GM23248 (cell line): ENCODE results near the gene NPHP4. TPM values are rescaled to one million over a fixed set of nuclear protein-coding genes. Genes with fewer than 3 reads are reported as not detected.

ENCODE experiments used
- DNase-seq: peaks from one replicate; pipeline ENCODE4 v3.0.0-alpha.2; 2015
- H2AFZ ChIP-seq: fragments of 200-600 bp; sonication (generic); 2 replicates; pipeline ENCODE4 v1.6.1; 2016; ENCODE audit warnings: antibody characterized with exemption
- H3F3A ChIP-seq: fragments of 200-600 bp; sonication (generic); 2 replicates; pipeline ENCODE4 v1.6.1; 2016; ENCODE audit warnings: mild to moderate bottlenecking, antibody characterized with exemption, mixed run types; ENCODE audit not compliant: insufficient read depth
- H3K27ac ChIP-seq: fragments of 200-600 bp; sonication (generic); 2 replicates; pipeline ENCODE4 v1.5.1; 2016; ENCODE audit warnings: mild to moderate bottlenecking
- H3K27me3 ChIP-seq: fragments of 200-600 bp; sonication (generic); replicated peaks from 2 replicates; pipeline ENCODE4 v1.6.1; 2016; ENCODE audit warnings: mild to moderate bottlenecking; ENCODE audit not compliant: insufficient read depth
- H3K36me3 ChIP-seq: fragments of 200-600 bp; sonication (generic); 2 replicates; pipeline ENCODE4 v1.6.1; 2016; ENCODE audit warnings: low read depth, mild to moderate bottlenecking
- H3K4me1 ChIP-seq: fragments of 200-600 bp; sonication (generic); 2 replicates; pipeline ENCODE4 v1.6.1; 2016; ENCODE audit warnings: mild to moderate bottlenecking; ENCODE audit not compliant: insufficient read depth
- H3K4me2 ChIP-seq: fragments of 200-600 bp; sonication (generic); one replicate; pipeline ENCODE4 v1.6.1; 2016; ENCODE audit warnings: mild to moderate bottlenecking; ENCODE audit not compliant: unreplicated experiment
- H3K4me3 ChIP-seq: fragments of 200-600 bp; sonication (generic); 2 replicates; pipeline ENCODE4 v1.5.1; 2016; ENCODE audit warnings: mild to moderate bottlenecking
- H3K79me2 ChIP-seq: fragments of 200-600 bp; sonication (generic); 2 replicates; pipeline ENCODE4 v1.6.1; 2016; ENCODE audit warnings: mild to moderate bottlenecking; ENCODE audit not compliant: insufficient read depth
- H3K9ac ChIP-seq: fragments of 200-600 bp; sonication (generic); 2 replicates; pipeline ENCODE4 v1.6.1; 2016; ENCODE audit warnings: mild to moderate bottlenecking
- H3K9me2 ChIP-seq: fragments of 200-600 bp; sonication (generic); 2 replicates; pipeline ENCODE4 v1.6.1; 2016; ENCODE audit warnings: mixed run types, mild to moderate bottlenecking, moderate library complexity; ENCODE audit not compliant: insufficient read depth
- H3K9me3 ChIP-seq: fragments of 200-600 bp; sonication (generic); one replicate; pipeline ENCODE4 v1.6.1; 2017; ENCODE audit warnings: low read depth
- H4K20me1 ChIP-seq: fragments of 200-600 bp; sonication (generic); 2 replicates; pipeline ENCODE4 v1.6.0; 2016; ENCODE audit not compliant: insufficient read depth
- EZH2 ChIP-seq: fragments of 200-600 bp; sonication (generic); IDR thresholded peaks from 2 replicates; pipeline ENCODE4 v1.6.1; 2018; ENCODE audit warnings: antibody characterized with exemption, mild to moderate bottlenecking; ENCODE audit not compliant: insufficient read depth, poor library complexity, severe bottlenecking
- EZH2phosphoT487 ChIP-seq: fragments of 200-600 bp; sonication (generic); IDR thresholded peaks from 2 replicates; pipeline ENCODE4 v1.6.1; 2018; ENCODE audit warnings: antibody characterized with exemption, moderate library complexity, mild to moderate bottlenecking, low read depth; ENCODE audit not compliant: insufficient read depth
- WGBS, 2 experiments: methylation state at CpG; one replicate each; pipeline ENCODE4 v1.1.6; 2015 to 2017; ENCODE audit warnings: low lambda C conversion rate in 2 of 2, low coverage in 1 of 2; ENCODE audit errors: missing lambda C conversion rate in 2 of 2; 5-methylcytosine and 5-hydroxymethylcytosine counted together
- in situ Hi-C: fragments of 300-500 bp; cut with MboI; formaldehyde crosslinking; loops from 2 replicates; pipeline ENCODE4 v1.15.0; 2020
- microRNA-seq: library from miRNA; unstranded; fragments of <30 nt; microRNA quantifications from one replicate; pipeline ENCODE4, GENCODE V29; 2016; ENCODE audit warnings: borderline number of aligned reads
- polyA plus RNA-seq: library from polyadenylated mRNA; unstranded; fragments of >200 nt; fragmentation: Nextera tagmentation; extraction: Ambion mirVana; gene quantifications from 2 replicates; pipeline ENCODE4 v1.2.1, GENCODE V29; 2016
- small RNA-seq: library from RNA; depleted of rRNA; stranded (forward); fragments of <200 nt; gene quantifications from one replicate; pipeline ENCODE3, GENCODE V24; 2014; ENCODE audit warnings: low read depth, low replicate concordance
- total RNA-seq: library from RNA; depleted of rRNA; stranded (reverse); fragments of >200 nt; shearing (Covaris generic); gene quantifications from 2 replicates; pipeline ENCODE4 v1.2.3, GENCODE V29; 2014; rRNA removed

The NPHP4 gene
- total and polyA plus RNA-seq, 2 experiments from 2014 or later: 4.0 to 4.2 TPM

GRCh38 chr1:5818755-5819154 lies 173.5 kb downstream of the NPHP4 start:
- TF ChIP-seq EZH2: no peak
- no peak for TF ChIP-seq EZH2phosphoT487
- in situ Hi-C loops: no loop called here
- no peak overlapping the region for H3K27ac ChIP-seq
- no peaks in the 10 kb centered on the region for H3K4me1 ChIP-seq
- H3K9ac ChIP-seq: no peak overlapping the region
- no peaks in the 10 kb centered on the region for H4K20me1 ChIP-seq
- H3K79me2 ChIP-seq: no peaks in the 10 kb centered on the region
- WGBS, 2 experiments: 47 to 50% methylated on average over 14 of the region's 14 CpGs
- no peaks in the 10 kb centered on the region for H3K27me3 ChIP-seq
- no peaks in the 10 kb centered on the region for H3F3A ChIP-seq
- H3K4me3 ChIP-seq: no peak overlapping the region
- no peak overlapping the region for H2AFZ ChIP-seq
- H3K4me2 ChIP-seq: no peak overlapping the region
- no peak for DNase-seq
- no peaks in the 10 kb centered on the region for H3K9me2 ChIP-seq
- H3K9me3 ChIP-seq: no peaks in the 10 kb centered on the region
- no peaks in the 10 kb centered on the region for H3K36me3 ChIP-seq

- Histone ChIP-seq H3K9me3 (no peaks in the 10 kb centered on the region), H3K4me2 (no peak overlapping the region), H3K27me3 (no peaks in the 10 kb centered on the region), H3K36me3 (no peaks in the 10 kb centered on the region), H3K9me2 (no peaks in the 10 kb centered on the region), H2AFZ (no peak overlapping the region), H3K9ac (no peak overlapping the region), H3K27ac (no peak overlapping the region), H3K4me1 (no peaks in the 10 kb centered on the region), H3K4me3 (no peak overlapping the region), H4K20me1 (no peaks in the 10 kb centered on the region), H3F3A (no peaks in the 10 kb centered on the region), H3K79me2 (no peaks in the 10 kb centered on the region)
- TF ChIP-seq EZH2phosphoT487: no peak
- no peak for TF ChIP-seq EZH2
- in situ Hi-C loops: no loop called here
- 50 to 53% methylated on average over 4 of the region's 4 CpGs for WGBS, 2 experiments
- DNase-seq: no peak
Measured at GRCh38 chr1:5815716-5816115, 176.5 kb downstream of the NPHP4 start.

- Histone ChIP-seq H3K9me3 (no peaks in the 10 kb centered on the region), H3K4me3 (no peak overlapping the region), H3K27me3 (no peaks in the 10 kb centered on the region), H3F3A (no peaks in the 10 kb centered on the region), H3K9ac (no peak overlapping the region), H2AFZ (no peak overlapping the region), H3K79me2 (no peaks in the 10 kb centered on the region), H3K9me2 (no peaks in the 10 kb centered on the region), H3K4me1 (no peaks in the 10 kb centered on the region), H3K4me2 (no peak overlapping the region), H4K20me1 (no peaks in the 10 kb centered on the region), H3K36me3 (no peaks in the 10 kb centered on the region), H3K27ac (no peak overlapping the region)
- in situ Hi-C loops: no loop called here
- no peak for DNase-seq
- WGBS, 2 experiments: 27 to 31% methylated on average over 2 of the region's 2 CpGs
- no peak for TF ChIP-seq EZH2phosphoT487
- no peak for TF ChIP-seq EZH2
Measured at GRCh38 chr1:5815211-5815610, 177.0 kb downstream of the NPHP4 start.

GRCh38 chr1:5814046-5814619 lies 178.1 kb downstream of the NPHP4 start:
- in situ Hi-C loops: no loop called here
- H3K27ac ChIP-seq: no peak overlapping the region
- no peaks in the 10 kb centered on the region for H3F3A ChIP-seq
- H3K36me3 ChIP-seq: no peaks in the 10 kb centered on the region
- no peak overlapping the region for H3K9ac ChIP-seq
- H3K4me3 ChIP-seq: no peak overlapping the region
- no peaks in the 10 kb centered on the region for H3K27me3 ChIP-seq
- no peak for TF ChIP-seq EZH2
- TF ChIP-seq EZH2phosphoT487: no peak
- H3K9me2 ChIP-seq: no peaks in the 10 kb centered on the region
- DNase-seq: no peak
- H3K4me2 ChIP-seq: no peak overlapping the region
- no peak overlapping the region for H2AFZ ChIP-seq
- WGBS, 2 experiments: 44 to 49% methylated on average over 23 to 25 of the region's 25 CpGs
- no peaks in the 10 kb centered on the region for H4K20me1 ChIP-seq
- no peaks in the 10 kb centered on the region for H3K9me3 ChIP-seq
- no peaks in the 10 kb centered on the region for H3K4me1 ChIP-seq
- H3K79me2 ChIP-seq: no peaks in the 10 kb centered on the region

GRCh38 chr1:5813480-5813879 lies 178.7 kb downstream of the NPHP4 start:
- in situ Hi-C loops: no loop called here
- no peak for TF ChIP-seq EZH2
- no peak for TF ChIP-seq EZH2phosphoT487
- WGBS, 2 experiments: 8 to 31% methylated on average over 3 to 8 of the region's 8 CpGs

More at GRCh38 chr1:5813480-5813879, 178.7 kb downstream of the NPHP4 start:
- Histone ChIP-seq H3K27me3 (no peaks in the 10 kb centered on the region), H3K4me2 (no peak overlapping the region), H3K79me2 (no peaks in the 10 kb centered on the region), H3K36me3 (no peaks in the 10 kb centered on the region), H3K27ac (no peak overlapping the region), H4K20me1 (no peaks in the 10 kb centered on the region), H3K4me3 (no peak overlapping the region), H3K4me1 (no peaks in the 10 kb centered on the region), H3K9me3 (no peaks in the 10 kb centered on the region), H3K9me2 (no peaks in the 10 kb centered on the region), H3F3A (no peaks in the 10 kb centered on the region), H2AFZ (no peak overlapping the region), H3K9ac (no peak overlapping the region)
- no peak for DNase-seq

Small RNA genes within 50 kb of the gene (microRNA-seq; reads per million reads assigned to microRNA genes)
- not detected for gene MIR4689

Small RNA genes within 50 kb of the gene (small RNA-seq; reads per million reads assigned to genes)
- gene MIR4689: not detected

Other genes starting within 250 kb of the NPHP4 start
- gene KCNAB2, start 53.5 kb upstream of the NPHP4 start, total RNA-seq: 3.5 and 4.8 TPM in 2 replicates
- 3.9 TPM in 2 replicates for gene KCNAB2, start 53.5 kb upstream of the NPHP4 start, polyA plus RNA-seq
- gene CHD5, start 187.9 kb upstream of the NPHP4 start, total RNA-seq: 0.11 and 0.25 TPM in 2 replicates
- gene CHD5, start 187.9 kb upstream of the NPHP4 start, polyA plus RNA-seq: 0.10 TPM in 1 of 2 replicates, not detected in the other
- 101 and 127 TPM in 2 replicates for gene RPL22, start 207.2 kb upstream of the NPHP4 start, total RNA-seq
- gene RPL22, start 207.2 kb upstream of the NPHP4 start, polyA plus RNA-seq: 124 and 137 TPM in 2 replicates
- gene RNF207, start 213.7 kb upstream of the NPHP4 start, total RNA-seq: 30.3 and 32.8 TPM in 2 replicates
- 6.2 and 8.6 TPM in 2 replicates for gene RNF207, start 213.7 kb upstream of the NPHP4 start, polyA plus RNA-seq
- gene ICMT, start 243.5 kb upstream of the NPHP4 start, total RNA-seq: 110 and 119 TPM in 2 replicates
- gene ICMT, start 243.5 kb upstream of the NPHP4 start, polyA plus RNA-seq: 69.4 and 71.5 TPM in 2 replicates